ENCODE data around the gene JUP.
"Not testable (repeated sequence)": the region's sequence is repeated elsewhere in the genome, so short reads cannot be mapped to it uniquely, and the experiment has no call there.

Gene JUP

DNA sequence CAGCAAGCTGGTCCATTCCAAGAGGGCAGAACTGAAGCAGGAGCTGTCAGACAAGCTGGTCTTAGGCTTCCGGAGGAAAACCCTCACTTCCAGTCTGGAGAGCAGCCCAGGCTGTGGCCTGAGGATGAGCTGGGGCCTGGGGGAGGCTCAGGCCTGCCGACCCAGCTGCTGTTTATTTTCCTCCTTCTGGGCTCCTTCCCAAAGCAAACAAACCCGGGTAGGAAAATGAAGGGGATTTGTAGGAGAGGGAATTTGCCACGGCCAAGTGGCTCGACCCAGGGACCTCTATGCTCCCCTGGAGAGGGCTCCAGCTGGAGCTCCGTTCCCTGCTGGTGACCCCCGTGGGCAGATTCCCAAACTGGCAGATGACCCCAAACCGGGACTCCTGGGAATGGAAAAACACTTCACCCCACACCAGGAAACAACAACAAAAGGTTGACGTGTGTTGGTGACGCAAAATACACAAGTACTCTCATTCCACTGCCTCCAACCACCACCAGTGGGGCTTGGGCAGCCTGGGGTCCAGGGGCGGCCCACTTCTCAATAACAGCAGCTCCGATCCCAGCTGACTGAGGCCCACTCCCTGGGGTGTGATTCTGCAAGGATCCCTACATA, 8.8 kb downstream of the JUP start:
- no peak for DNase-seq

DNA sequence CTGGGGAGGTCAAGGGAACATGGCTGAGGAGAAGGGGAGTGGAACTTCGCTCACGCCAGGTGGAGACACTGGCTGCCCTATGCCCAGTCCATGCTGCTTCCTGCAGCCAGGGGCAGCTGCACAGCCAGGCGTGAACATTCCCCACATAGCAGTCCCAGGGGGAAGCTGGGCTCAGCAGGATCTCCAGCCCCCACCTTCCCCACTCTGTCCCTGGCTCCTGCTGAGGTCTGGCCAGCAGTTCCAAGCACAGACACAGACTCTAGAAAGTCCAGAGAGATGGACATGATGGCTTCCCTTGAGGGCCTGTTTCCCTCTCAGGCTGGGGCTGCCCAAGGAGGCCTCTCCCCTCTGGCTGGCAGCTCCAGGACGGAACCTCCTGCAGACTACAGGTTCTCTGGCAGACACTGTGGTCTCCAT, 9.3 kb downstream of the JUP start:
- DNase-seq, result no peak

DNA sequence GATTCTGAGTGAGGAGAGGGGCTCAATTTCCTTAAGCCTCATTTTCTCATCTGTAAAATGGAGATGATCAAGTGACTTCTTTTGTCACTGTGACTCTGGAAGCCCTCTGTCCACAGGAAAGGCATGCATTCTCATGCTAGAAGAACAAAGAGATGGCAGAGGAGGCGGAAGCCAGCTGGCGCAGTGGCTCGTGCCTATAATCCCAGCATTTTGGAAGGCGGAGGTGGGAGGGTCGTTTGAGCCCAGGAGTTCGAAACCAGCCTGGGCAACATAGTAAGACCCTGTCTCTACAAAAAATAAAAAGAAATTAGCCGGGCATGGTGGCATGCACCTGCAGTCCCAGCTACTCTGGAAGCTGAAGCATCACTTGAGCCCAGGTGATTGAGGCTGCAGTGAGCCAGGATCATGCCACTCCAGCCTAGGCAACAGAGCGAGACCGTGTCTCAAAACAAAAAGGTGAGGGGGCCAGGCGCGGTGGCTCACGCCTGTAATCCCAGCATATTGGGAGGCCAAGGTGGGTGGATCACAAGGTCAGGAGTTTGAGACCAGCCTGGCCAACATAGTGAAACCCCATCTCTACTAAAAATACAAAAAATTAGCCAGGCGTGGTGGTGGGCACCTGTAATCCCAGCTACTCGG, 10.1 kb downstream of the JUP start:
- DNase-seq, result not testable (repeated sequence)

DNA sequence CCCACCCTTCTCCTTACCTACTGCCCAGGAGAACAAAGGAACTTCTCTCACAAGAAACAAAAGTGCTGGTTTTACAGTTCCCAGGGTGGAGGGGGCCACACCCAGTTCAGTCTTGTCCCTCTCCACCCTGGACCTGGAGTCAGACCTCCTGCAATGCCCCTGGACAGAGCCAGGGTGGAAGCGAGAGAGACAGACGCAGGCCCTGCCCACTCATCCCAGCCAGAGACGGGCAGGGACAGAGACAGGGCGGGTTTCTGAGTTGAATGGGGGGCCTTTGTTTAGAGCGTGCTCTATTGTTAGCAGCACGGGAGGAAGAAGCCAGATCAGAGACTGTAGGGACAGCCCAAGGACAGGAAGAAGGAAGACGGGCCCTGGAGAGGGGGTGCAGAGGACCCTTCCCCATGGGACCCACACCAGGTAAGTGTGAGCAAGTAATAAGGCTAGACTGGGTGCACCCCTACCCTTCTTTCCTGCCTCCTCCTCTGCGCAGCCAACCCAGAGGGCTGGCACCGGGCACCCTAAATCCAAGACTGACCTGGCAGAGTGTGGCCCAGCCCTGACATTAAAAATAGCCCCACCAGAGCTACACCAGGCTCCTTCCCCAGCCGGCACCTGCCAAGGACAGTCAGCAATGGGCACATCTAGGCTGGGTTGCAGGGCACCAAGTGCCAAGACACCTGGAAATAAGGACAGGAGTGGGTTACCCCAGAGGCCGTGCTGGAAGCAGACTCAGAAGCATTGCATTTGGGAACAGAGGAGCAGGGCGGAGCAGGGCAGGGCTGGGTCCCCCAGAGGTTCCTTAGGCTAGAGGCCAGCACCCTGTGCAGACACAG, 10.9 kb downstream of the JUP start:
- no peak for DNase-seq

DNA sequence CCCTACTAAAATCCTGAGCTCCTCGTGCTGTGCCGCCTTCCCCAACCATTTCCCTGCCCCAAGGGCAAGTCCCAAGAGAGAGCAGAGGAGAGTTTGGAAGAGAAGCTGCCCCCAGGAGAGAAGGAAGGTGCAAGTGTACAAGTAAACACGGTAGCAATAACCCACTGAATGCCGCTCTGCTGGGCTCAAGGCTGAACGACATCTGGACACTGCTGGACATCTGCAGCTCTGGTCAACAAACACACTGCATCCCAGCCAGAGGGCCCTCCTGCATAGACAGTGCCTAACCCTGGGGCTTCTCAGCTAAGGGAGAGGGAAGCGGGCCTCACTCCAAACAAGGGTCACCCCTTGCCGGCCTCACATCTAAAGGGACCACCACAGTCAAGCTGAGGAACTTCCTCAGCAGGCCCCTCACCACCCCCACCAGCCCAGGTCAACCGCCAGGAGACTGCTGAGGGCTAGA, 12.7 kb downstream of the JUP start:
- DNase-seq, result no peak

DNA sequence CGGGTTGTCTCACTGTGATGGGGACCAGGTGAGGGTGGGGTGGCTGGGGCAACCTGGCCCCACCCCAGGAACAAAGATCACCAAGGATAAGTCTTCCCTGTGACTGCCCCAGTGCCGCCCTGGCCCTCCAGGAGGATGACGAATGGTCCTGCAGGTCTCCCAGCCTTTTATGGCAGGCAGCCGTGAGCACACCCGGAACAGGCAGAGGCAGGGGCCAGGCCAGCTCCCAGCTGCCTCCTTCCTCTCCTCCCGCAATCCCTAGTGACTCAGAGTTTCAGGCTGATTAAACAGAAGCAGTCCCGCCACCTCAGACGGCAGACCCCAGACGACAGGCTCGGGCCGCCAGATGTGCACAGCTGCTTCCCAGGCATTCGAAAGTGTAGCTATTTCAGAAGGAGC, 13.3 kb downstream of the JUP start:
- DNase-seq, result no peak

DNA sequence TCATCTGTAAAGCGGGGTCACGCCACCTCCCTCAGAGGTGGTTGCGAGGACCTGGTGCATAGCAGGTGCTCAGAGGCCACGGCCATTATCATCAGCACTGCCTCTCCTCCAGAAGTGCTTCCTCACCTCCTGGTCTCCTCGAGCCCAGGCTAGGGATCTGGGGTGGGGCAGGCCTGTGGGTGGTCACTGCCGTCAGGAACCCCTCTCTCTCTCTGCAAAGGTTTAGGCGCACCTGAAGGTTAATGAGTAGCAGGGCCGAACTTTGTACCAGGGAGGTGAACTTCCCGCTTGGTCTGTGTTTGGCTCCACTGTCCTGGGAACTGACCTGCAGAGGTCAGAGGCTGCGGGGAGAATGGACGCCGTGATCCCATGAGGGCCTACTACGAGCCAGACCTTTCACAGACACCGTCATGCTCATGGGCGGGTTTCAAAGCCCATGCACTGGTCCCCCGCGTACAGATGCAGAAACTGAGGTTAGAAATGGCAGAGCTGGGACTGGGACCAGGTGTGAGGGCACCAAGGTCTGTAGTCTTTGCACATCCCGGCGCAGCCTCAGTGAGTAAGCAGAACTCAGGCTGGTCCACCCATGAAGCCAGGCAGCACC, 13.8 kb downstream of the JUP start:
- DNase-seq, result no peak

DNA sequence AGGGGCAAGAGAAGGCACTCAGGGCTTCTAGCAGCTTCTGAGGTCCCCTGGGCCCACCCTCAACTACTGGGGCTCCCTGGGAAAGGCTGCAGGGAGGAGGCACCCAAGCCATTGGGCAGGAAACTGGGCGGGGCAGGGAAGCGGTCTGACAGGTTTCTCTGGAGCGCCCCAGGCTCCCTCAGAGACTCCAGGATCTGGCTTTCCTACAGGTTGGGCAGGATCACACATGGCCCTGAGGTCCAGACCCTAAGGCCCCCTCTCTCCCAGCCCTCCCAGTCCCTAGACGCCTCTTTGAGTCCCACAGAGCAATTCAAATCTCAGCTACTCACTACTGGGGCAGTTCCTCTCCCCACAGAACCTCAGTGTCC, 14.3 kb downstream of the JUP start:
- DNase-seq, result no peak

DNA sequence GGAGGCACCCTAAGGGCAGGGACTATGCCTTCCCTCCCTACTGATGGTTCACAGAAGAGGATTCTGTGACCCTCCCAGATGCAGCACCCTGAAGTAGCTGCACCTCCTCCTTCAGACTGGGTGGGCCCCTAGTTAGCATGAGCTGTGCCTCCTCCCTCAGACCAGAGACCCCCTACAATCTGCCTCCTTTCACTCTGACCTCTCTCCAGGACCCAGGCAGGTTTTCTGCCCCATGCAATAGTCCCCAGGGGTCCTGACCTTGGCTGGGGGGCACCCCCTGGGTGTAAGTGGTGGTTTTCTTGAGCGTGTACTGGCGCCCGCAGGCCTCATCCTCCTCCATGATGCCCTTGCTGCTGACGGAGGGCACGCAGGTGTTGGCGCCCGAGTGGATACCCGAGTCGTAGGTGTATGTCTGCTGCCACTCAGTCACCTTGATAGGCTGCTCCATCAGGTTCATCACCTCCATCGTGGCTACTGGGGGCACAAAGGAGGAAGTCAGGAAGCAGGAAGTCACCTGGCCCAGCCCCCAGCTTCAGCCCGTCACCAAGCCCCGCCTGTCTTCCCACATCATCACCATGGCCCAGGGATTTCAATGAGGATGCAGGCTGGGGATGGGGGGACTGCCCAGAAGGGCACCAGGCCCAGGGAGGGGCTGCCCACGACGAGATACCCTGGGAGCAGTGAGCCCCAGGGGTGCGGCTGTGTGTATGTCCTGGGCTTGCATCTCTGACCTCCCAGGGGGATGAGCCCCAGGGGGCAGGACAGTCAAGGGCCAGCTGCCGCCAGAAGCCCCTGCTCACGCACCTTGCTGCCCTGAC, 14.9 kb downstream of the JUP start:
- no peak for DNase-seq

DNA sequence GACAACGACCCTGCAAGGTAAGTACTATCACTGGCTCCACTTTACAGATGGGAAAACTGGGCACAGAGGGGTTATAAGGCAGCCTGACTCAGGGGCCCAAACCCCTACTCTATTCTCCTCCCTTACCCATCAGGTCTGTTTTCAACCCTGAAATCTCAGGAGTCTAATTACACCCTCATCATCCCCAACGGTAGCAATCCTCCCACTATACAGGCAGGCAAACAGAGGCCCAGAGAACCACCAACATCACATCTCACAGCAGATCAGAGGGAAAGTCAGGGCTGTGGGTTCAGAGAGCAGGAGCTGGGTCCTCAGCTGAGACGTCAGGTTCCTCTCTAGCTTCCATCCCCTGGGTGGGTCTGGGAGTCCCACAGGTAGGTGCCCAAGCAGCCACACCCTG, 16.5 kb downstream of the JUP start:
- no peak for DNase-seq

DNA sequence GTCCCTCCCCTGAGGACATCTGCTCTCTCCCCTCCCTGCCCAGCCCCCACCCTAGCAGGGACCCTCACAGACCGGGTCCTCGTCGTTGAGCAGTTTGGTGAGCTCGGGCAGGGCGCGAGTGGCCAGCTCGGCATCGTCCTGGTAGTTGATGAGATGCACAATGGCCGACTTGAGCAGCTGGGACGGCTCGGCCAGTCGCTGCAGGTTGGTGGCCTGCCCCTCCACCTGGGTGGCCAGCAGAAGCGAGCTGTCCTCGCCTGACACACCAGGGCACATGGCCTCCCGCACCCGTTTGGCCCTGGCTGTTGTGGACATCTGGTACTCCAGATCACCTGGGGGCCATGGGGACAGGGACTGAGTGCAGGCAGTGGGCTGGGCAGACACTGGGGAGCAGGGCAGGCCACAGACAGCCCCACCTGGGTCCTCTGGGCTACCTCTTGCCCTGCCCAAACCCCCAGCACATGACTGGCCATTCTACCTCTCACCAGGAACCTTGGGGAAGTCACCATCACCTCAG, 17.1 kb downstream of the JUP start:
- no peak for DNase-seq

DNA sequence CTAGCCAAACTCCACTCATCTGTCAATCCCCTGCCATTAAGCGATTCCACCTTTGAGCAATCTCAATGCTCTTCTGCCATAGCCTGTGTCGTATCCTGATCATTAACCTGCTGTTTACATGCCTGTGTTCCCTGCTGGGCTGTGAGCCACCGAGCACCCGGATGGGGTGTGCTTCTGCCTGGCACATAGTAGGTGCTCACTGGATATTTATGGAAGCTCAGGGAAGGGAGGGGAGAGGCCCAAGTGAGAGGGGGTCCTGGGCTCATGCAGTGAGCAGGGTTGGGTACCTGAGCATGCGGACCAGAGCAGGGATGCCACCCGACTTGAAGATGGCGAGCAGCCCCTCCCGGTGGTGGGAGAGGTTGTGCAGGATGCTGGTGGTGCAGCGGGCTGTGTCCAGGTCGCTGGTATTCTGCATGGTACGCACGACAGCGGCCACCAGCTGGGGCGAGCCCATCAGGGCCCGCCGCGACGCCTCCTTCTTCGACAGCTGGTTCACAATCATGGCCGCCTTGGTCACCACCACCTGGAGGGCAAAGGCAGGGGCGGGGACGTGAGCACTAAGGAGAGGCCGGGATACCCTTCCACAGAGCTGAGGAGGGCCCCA, 17.7 kb downstream of the JUP start:
- DNase-seq, result no peak

DNA sequence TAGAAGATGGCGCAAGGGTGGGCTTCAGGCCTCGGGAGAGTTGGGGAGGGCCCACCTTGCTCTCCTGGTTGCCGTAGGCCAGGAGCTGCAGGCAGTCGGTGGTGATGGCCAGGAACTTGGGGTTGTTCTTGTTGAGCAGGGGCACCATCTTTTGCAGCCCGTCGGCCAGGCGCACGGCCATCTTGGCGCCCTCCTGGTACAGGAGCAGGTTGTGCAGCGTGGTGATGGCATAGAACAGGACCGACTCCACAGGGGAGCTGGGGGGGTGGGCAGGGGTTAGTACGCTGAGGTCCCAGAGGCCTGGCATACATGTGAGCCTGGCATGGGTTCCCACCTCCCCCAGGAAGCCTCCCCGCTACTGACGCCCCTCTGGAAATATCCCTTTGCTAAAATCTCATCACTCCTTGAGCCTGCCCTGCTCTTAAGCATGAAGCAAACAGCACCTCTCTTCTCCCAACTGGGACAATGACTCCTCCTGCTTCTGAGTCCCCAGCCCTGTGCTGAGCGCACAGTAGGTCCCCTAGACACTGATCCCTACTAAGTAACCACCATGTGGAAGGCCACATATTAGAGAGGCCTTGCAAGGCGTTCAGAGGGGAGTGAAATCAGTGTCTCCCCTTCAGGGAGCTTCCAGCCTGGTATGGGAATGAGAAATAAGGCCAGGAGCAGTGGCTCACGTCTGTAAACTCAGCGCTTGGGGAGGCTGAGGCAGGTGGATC, 19.0 kb downstream of the JUP start:
- DNase-seq, result no peak

DNA sequence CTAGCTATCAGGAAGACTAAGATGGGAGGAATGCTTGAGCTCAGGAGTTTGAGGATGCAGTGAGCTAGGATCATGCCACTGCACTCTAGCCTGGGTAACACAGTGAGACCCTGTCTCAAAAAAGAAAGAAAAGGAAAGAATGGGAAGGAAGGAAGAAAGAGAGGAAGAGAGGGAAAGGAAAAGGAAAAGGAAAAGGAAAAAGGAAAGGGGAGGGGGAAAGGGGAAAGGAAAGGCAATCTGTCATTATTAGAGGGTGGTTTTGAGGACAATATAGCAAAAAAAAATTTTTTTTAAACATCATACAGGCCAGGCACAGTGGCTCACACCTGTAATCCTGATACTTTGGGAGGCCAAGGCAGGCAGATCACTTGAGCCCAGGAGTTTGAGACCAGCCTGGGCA, 20.4 kb downstream of the JUP start:
- no peak for DNase-seq

DNA sequence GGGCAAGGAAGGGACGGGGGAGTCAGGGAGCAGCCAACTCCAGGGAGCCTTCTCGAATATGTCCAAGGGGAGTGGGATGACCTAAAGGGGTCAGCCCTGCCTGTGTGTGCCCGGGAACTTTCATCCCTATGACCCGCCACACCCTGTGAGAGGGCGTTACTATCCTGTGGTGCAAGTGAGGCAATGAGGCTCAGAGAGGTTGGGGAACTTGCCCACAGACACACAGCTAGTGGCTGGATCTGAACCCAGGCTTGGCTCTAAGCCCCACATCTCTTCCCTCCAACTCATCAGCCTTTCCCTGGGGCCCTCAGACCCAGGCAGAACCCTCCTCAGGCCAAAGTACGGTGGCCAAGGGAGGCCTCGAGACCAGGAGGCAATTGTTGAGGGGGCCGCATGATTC, 23.2 kb downstream of the JUP start:
- DNase-seq, result no peak

DNA sequence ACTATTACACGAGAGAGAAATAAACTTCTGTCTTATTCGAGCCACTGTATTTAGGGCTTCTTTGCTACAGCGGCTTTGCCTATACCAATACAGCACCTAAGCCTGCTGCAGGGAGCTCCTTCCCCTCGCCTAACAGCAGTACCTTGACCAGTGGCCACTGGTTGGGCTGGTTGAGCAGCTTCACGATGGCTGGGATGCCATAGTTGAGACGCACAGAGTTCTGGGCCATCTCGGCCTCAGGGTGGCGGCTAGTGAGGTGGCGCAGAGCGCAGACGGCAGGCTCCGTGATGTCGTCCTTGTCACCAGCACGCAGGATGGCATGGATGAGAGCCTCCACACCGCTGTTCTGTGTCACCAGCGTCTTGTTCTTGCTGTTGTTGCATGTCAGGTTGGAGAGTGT, 23.7 kb downstream of the JUP start:
- DNase-seq, result no peak

DNA sequence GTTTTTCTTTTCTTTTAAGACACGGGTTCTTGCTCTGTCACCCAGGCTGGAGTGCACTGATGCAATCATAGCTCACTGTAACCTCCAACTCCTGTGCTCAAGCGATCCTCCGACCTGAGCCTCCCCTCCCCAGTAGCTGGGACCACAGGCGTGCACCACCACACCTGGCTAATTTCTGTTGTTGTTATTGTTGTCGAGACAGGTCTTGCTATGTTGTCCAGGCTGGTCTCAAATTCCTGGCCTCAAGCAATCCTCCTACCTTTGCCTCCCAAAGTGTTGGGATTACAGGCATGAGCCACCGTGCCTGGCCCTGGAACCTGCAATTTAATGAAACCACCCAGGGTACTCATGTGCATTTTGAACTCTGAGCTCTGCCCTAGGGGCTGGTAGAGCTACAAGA, 24.1 kb downstream of the JUP start:
- no peak for DNase-seq

DNA sequence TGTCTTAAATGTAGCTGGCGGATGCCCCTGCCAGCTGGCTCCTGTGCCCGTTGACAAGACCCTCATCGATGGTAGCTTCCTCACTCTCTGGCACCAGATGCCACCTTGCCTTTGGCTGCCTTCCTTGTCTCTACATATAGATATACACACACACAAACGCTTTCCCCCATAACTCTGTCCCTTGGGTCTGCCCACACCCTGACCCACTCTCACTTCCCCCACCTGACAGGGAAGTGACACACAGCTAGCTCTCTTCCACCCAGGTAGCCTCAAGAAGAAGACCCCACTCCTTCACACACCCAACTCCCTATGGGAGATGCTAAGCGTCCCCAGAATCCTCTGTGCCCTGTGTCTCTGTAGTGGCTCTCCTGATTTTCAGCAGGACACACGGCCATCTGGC, 25.6 kb downstream of the JUP start:
- DNase-seq, result no peak

DNA sequence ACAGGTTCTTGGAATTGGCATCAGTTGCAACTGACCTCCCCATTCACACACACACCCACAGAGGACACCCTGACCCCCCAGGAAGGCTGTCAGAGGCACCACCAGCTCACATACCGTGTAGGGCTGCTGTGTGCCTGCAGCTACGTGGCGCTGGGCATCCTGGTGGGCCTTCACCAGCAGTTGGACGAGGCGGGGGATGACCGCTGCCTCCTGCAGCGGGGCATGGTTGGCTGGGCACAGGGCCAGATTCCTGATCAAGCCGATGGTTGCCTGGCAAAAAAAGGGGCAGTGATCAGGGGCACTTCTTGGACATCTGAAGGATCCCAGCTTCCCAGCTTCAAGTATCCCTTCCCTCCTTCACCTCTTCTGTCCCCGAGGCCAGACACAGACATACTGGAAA, 27.9 kb downstream of the JUP start:
- DNase-seq, result no peak

DNA sequence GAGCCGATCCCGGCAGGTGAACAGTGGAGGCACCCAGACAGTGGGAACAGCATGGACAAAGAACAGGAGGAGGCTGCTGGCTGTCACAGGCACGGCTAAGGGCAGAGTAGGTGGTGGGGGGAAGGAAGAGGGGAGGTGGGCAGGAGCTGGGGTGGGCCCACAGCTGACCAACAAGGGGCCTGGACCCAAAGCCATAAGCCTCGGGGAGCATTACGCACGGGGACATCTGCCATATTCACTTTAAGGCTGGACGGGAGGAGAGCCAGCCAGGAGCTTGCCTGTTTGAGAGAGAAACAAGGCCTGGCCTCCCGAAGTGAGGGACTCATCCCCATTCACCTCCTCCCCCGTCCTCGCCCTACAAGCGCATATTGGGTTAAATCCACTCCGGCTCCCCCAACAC, 32.4 kb downstream of the JUP start:
- no peak for DNase-seq

DNA sequence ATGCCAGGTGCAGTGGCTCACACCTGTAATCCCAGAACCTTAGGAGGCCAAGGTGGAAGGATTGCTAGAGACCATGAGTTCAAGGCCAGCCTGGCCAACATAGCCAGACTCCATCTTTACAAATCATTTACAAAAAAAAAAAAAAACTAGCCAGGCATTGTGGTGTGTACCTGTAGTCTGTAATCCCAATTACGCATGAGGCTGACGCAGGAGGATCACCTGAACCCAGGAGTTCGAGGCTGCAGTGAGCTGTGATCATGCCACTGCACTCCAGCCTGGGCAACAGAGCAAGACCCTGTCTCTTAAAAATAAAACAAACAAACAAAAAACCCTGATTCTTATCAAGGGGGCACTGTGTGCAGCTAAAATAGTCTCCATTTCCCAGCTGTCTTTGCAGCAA, 35.2 kb downstream of the JUP start:
- DNase-seq, result no peak

DNA sequence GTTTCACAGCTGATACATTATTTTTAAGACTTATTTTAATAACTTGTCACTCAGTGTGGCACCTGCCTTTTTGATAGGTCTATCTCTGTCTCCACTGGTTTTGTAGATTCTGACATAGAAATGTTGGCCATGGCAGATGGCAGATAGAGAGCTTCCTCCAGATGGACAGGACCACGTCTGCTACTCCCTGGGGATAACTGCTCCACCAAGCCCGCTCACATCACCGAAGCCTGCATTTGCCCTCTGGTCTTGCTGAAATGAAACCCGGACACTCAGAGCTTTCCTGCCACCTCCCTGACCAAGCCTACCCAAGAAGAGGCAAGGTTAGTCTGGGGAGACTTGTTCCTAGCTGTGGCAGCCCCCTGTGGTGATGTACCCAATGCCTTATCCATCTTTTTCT, 35.6 kb downstream of the JUP start:
- DNase-seq, result no peak
